NB4 (cell line): ENCODE results near the gene RNF11.
A peak's percentile ranks its signal among the peaks of the same experiment; 100 is the strongest.

Experiments
- MYC ChIP-seq: IDR thresholded peaks from 2 replicates; pipeline ENCODE4 v1.6.1; 2011; ENCODE audit warnings: low read depth, low read length
- POLR2A ChIP-seq: IDR thresholded peaks from 2 replicates; pipeline ENCODE4 v1.6.1; 2011; ENCODE audit warnings: mild to moderate bottlenecking; ENCODE audit not compliant: insufficient read length; ENCODE audit errors: extremely low read depth
- TF ChIP-seq, protein P1 (sequence below): IDR thresholded peaks from one replicate; pipeline ENCODE4 v1.5.1; 2012; ENCODE audit warnings: low read depth, low read length
- TF ChIP-seq, protein P2 (sequence below): IDR thresholded peaks from 2 replicates; pipeline ENCODE4 v1.6.1; 2011; ENCODE audit warnings: low read depth, low read length

GRCh38 chr1:51235673-51236530 lies at the start of gene RNF11:
- TF ChIP-seq POLR2A (peak; percentile 82), MYC (peak; percentile 71)
- TF ChIP-seq, protein P1, sequence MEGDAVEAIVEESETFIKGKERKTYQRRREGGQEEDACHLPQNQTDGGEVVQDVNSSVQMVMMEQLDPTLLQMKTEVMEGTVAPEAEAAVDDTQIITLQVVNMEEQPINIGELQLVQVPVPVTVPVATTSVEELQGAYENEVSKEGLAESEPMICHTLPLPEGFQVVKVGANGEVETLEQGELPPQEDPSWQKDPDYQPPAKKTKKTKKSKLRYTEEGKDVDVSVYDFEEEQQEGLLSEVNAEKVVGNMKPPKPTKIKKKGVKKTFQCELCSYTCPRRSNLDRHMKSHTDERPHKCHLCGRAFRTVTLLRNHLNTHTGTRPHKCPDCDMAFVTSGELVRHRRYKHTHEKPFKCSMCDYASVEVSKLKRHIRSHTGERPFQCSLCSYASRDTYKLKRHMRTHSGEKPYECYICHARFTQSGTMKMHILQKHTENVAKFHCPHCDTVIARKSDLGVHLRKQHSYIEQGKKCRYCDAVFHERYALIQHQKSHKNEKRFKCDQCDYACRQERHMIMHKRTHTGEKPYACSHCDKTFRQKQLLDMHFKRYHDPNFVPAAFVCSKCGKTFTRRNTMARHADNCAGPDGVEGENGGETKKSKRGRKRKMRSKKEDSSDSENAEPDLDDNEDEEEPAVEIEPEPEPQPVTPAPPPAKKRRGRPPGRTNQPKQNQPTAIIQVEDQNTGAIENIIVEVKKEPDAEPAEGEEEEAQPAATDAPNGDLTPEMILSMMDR = no peak
- TF ChIP-seq, protein P2, sequence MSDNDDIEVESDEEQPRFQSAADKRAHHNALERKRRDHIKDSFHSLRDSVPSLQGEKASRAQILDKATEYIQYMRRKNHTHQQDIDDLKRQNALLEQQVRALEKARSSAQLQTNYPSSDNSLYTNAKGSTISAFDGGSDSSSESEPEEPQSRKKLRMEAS = peak; percentile 70
